ENCODE data around the gene MS4A15. TPM values are rescaled to one million over a fixed set of nuclear protein-coding genes. Genes with fewer than 3 reads are reported as not detected.

The MS4A15 gene
- total RNA-seq, 3 donors from 2014 or later: not detected

DNA sequence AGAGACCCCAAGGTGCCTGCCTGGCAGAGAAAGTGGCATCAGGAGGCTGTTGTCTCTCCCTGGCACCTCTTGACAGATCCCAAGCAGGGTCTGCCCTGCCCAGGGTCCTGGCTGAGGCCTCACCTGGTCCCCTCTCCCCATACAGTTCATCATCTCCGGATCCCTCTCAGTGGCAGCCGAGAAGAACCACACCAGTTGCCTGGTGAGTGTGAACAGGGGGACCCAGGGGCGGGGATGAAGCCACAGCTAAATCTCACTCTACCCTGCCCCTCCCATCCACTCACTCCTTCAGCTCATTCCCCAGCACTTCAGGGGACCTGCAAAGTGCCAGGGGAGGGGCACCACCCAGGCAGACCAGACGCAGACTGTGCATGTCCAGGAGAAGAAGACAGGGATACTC is 14.5 kb downstream of the MS4A15 start:
- Histone ChIP-seq H3K4me3 (no peak overlapping the region), H3K27me3 (peaks cover 0 to 12% of the 10 kb centered on the region in 2 donors), H3K9me3 (no peaks in the 10 kb centered on the region), H3K36me3 (no peaks in the 10 kb centered on the region), H3K4me1 (no peaks in the 10 kb centered on the region), H3K27ac (no peak overlapping the region)
- intact Hi-C loops (cut with DNase I; ENCODE audit: low total_unique reads): no loop called here
- TF ChIP-seq CTCF (IDR thresholded peaks at IDR 0.05): no peak
- TF ChIP-seq POLR2A (IDR thresholded peaks at IDR 0.05): no peak
- no peak for TF ChIP-seq POLR2AphosphoS5 (IDR thresholded peaks at IDR 0.05)
- peak in 1 of 2 donors; percentile 9 for DNase-seq (ENCODE audit: low spot score in 2 of 2)

- Histone ChIP-seq H3K9me3 (no peaks in the 10 kb centered on the region), H3K27me3 (peaks cover 0 to 6% of the 10 kb centered on the region in 2 donors), H3K36me3 (no peaks in the 10 kb centered on the region), H3K4me3 (no peak overlapping the region), H3K4me1 (no peaks in the 10 kb centered on the region), H3K27ac (no peak overlapping the region)
- no peak for TF ChIP-seq POLR2A (IDR thresholded peaks at IDR 0.05)
- intact Hi-C loops (cut with DNase I; ENCODE audit: low total_unique reads): no loop called here
- peak in 1 of 2 donors; percentile 33 for DNase-seq (ENCODE audit: low spot score in 2 of 2)
Observed at GRCh38 chr11:60771879-60772525, 15.3 kb downstream of the MS4A15 start.

DNA sequence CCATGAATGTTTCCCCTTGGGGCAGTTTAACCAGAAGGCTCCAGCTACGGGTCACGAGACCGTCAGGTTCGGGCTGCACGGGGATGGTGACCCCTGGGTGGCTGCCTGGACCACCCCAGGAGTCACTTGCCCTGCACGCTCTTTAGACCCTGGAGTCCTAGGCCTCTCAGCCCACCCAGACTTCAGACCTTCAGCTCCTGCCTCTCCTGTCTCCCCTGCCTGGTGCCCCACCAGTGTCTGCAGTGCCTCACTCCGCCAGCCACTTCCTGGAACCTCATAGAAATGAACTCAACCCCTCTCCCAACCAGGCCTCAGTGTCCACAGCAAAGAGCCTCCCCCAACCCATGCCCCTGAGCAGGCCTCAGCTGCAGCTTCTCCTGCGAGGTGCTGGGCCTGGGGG is 16.0 kb downstream of the MS4A15 start:
- intact Hi-C loops (cut with DNase I; ENCODE audit: low total_unique reads): no loop called here
- peaks cover 0 to 6% of the 10 kb centered on the region in 2 donors for H3K27me3 ChIP-seq
- no peaks in the 10 kb centered on the region for H3K9me3 ChIP-seq
- TF ChIP-seq POLR2AphosphoS5 (IDR thresholded peaks at IDR 0.05): no peak
- no peak for TF ChIP-seq CTCF (IDR thresholded peaks at IDR 0.05)
- TF ChIP-seq POLR2A (IDR thresholded peaks at IDR 0.05): no peak
- H3K36me3 ChIP-seq: no peaks in the 10 kb centered on the region
- H3K27ac ChIP-seq: no peak overlapping the region
- no peak overlapping the region for H3K4me3 ChIP-seq
- DNase-seq (ENCODE audit: low spot score in 2 of 2): peak in 1 of 2 donors; percentile 25
- no peaks in the 10 kb centered on the region for H3K4me1 ChIP-seq

GRCh38 chr11:60774726-60775125 is 18.1 kb downstream of the MS4A15 start:
- Histone ChIP-seq H3K36me3 (no peaks in the 10 kb centered on the region), H3K9me3 (no peaks in the 10 kb centered on the region), H3K4me1 (no peaks in the 10 kb centered on the region), H3K4me3 (no peak overlapping the region), H3K27ac (no peak overlapping the region), H3K27me3 (peaks cover 0 to 2% of the 10 kb centered on the region in 2 donors)
- TF ChIP-seq POLR2A (IDR thresholded peaks at IDR 0.05) (no peak), POLR2AphosphoS5 (IDR thresholded peaks at IDR 0.05) (no peak), CTCF (IDR thresholded peaks at IDR 0.05) (no peak)
- peak in 1 of 2 donors; percentile 45 for DNase-seq (ENCODE audit: low spot score in 2 of 2)
- intact Hi-C loops (cut with DNase I; ENCODE audit: low total_unique reads): no loop called here

GRCh38 chr11:60775420-60775961 is 18.8 kb downstream of the MS4A15 start:
- H3K4me3 ChIP-seq: no peak overlapping the region
- H3K4me1 ChIP-seq: no peaks in the 10 kb centered on the region
- TF ChIP-seq CTCF (IDR thresholded peaks at IDR 0.05) (peak; percentile 49 to 92 (median 78)), POLR2A (IDR thresholded peaks at IDR 0.05) (no peak)
- intact Hi-C loops (cut with DNase I; ENCODE audit: low total_unique reads): no loop called here
- H3K36me3 ChIP-seq: no peaks in the 10 kb centered on the region
- H3K9me3 ChIP-seq: no peaks in the 10 kb centered on the region
- peaks cover 0 to 2% of the 10 kb centered on the region in 2 donors for H3K27me3 ChIP-seq
- peak; percentile 65 to 87 for DNase-seq (ENCODE audit: low spot score in 2 of 2)
- H3K27ac ChIP-seq: no peak overlapping the region
